Globus pallidus (tissue), 1 donor: ENCODE results near the gene DNAAF5.
"Not testable (repeated sequence)": the region's sequence is repeated elsewhere in the genome, so short reads cannot be mapped to it uniquely, and the experiment has no call there.

ENCODE experiments used
- DNase-seq: peaks from one replicate; pipeline ENCODE4 v3.0.0-alpha.2; 2015; ENCODE audit warnings: low spot score

Gene DNAAF5

GRCh38 chr7:747186-747585, 20.7 kb downstream of the DNAAF5 start:
- DNase-seq, result no peak

- DNase-seq, result no peak
These were observed 21.9 kb downstream of the DNAAF5 start for GRCh38 chr7:748446-748845.

- DNase-seq, result no peak
These were observed 22.6 kb downstream of the DNAAF5 start for GRCh38 chr7:749140-749551.

GRCh38 chr7:750111-750905, 23.8 kb downstream of the DNAAF5 start:
- no peak for DNase-seq

GRCh38 chr7:751826-752225, 25.3 kb downstream of the DNAAF5 start:
- no peak for DNase-seq

GRCh38 chr7:752256-752655, 25.8 kb downstream of the DNAAF5 start:
- not testable (repeated sequence) for DNase-seq

- no peak for DNase-seq
These were observed 26.7 kb downstream of the DNAAF5 start for GRCh38 chr7:753190-753589.

- no peak for DNase-seq
These were observed 28.3 kb downstream of the DNAAF5 start for GRCh38 chr7:754531-755412.

- DNase-seq, result no peak
These were observed 28.9 kb downstream of the DNAAF5 start for GRCh38 chr7:755413-755805.

GRCh38 chr7:756231-756927, 29.9 kb downstream of the DNAAF5 start:
- DNase-seq, result no peak

- DNase-seq, result no peak
These were observed 30.5 kb downstream of the DNAAF5 start for GRCh38 chr7:756928-757560.

- no peak for DNase-seq
These were observed 31.3 kb downstream of the DNAAF5 start for GRCh38 chr7:757741-758163.

- no peak for DNase-seq
These were observed 33.1 kb downstream of the DNAAF5 start for GRCh38 chr7:759569-759968.

GRCh38 chr7:760006-760405, 33.5 kb downstream of the DNAAF5 start:
- DNase-seq, result no peak

- DNase-seq, result no peak
These were observed 34.6 kb downstream of the DNAAF5 start for GRCh38 chr7:761101-761500.

GRCh38 chr7:761631-762030, 35.1 kb downstream of the DNAAF5 start:
- DNase-seq, result no peak

- DNase-seq, result no peak
These were observed 36.4 kb downstream of the DNAAF5 start for GRCh38 chr7:762885-763284.

GRCh38 chr7:763762-764161, 37.3 kb downstream of the DNAAF5 start:
- no peak for DNase-seq

GRCh38 chr7:765383-765782, 38.9 kb downstream of the DNAAF5 start:
- DNase-seq, result no peak

GRCh38 chr7:767580-767940, 41.1 kb downstream of the DNAAF5 start:
- DNase-seq, result no peak

- no peak for DNase-seq
These were observed 41.6 kb downstream of the DNAAF5 start for GRCh38 chr7:767941-768731.
